GM12878 (cell line): ENCODE results near the gene PRMT3. TPM values are rescaled to one million over a fixed set of nuclear protein-coding genes. Genes with fewer than 3 reads are reported as not detected.

Experiments
- ATAC-seq: fragments of 200-7000 bp; cut with Tn5 transposase; 3 replicates; pipeline ENCODE4 v1.9.1; 2020; ENCODE audit warnings: mild to moderate bottlenecking, moderate library complexity
- BruUV-seq: library from RNA; stranded (reverse); fragments of 400-500 nt; replicated peaks from 2 replicates; lab custom pipeline; 2021; lab: Mats Ljungman, UMichigan
- CTCF ChIA-PET: fragments of 300-600 bp; sonication (Branson Sonifier 250); formaldehyde crosslinking; extraction: SDS; loops from one replicate; lab custom pipeline; 2021; ENCODE audit warnings: inconsistent platforms; lab: Yijun Ruan, JAX
- POLR2A ChIA-PET: fragments of 350-600 bp; formaldehyde crosslinking; extraction: SDS; loops from one replicate; lab custom pipeline; 2021; ENCODE audit warnings: inconsistent platforms; lab: Charles Lee
- RAD21 ChIA-PET: fragments of 300-600 bp; sonication (Branson Sonifier 250); formaldehyde crosslinking; loops from one replicate; lab custom pipeline; 2023; ENCODE audit warnings: antibody characterized with exemption; ENCODE audit not compliant: unreplicated experiment; lab: Charles Lee
- SMC1A ChIA-PET: fragments of 300-600 bp; sonication (Branson Sonifier 250); formaldehyde crosslinking; loops from one replicate; lab custom pipeline; 2023; ENCODE audit not compliant: unreplicated experiment, uncharacterized antibody; lab: Charles Lee
- DNase-seq: peaks from one replicate; pipeline ENCODE4 v3.0.0-alpha.2; 2011; ENCODE audit warnings: low read depth, low spot score
- FAIRE-seq: peaks from 3 replicates; lab custom pipeline; 2011; peaks lifted over from hg19 to GRCh38; lab: Jason Lieb, UNC
- H2AFZ ChIP-seq: 2 replicates; pipeline ENCODE4 v1.6.0; 2011; ENCODE audit warnings: low read depth, low read length, control low read depth; ENCODE audit not compliant: control insufficient read depth
- H3K27ac ChIP-seq: 2 replicates; pipeline ENCODE4 v1.5.1; 2011; ENCODE audit warnings: control low read depth; ENCODE audit not compliant: control insufficient read depth, insufficient read depth
- H3K27me3 ChIP-seq, 2 experiments: replicated peaks in 1 of 2; 2 replicates each; pipeline versions ENCODE4 v1.6.0 to v1.6.1; 2011; ENCODE audit warnings: low read length in 1 of 2; ENCODE audit not compliant: control insufficient read depth in 2 of 2, insufficient read depth in 2 of 2
- H3K36me3 ChIP-seq, 2 experiments: 2 replicates each; pipeline ENCODE4 v1.5.1; 2011; ENCODE audit warnings: low read length in 1 of 2; ENCODE audit not compliant: control insufficient read depth in 2 of 2, insufficient read depth in 2 of 2
- H3K4me1 ChIP-seq: 2 replicates; pipeline ENCODE4 v1.6.1; 2011; ENCODE audit warnings: mild to moderate bottlenecking, low read length, moderate library complexity, mixed read lengths; ENCODE audit not compliant: control insufficient read depth, insufficient read depth
- H3K4me2 ChIP-seq: 2 replicates; pipeline ENCODE4 v1.6.0; 2011; ENCODE audit warnings: control low read depth; ENCODE audit not compliant: control insufficient read depth, insufficient read depth
- H3K4me3 ChIP-seq: fragments of 200-600 bp; sonication (generic); 2 replicates; pipeline ENCODE4 v1.5.1; 2016
- H3K79me2 ChIP-seq: 2 replicates; pipeline ENCODE4 v1.6.0; 2011; ENCODE audit warnings: low read length; ENCODE audit not compliant: control insufficient read depth, insufficient read depth
- H3K9ac ChIP-seq: 2 replicates; pipeline ENCODE4 v1.8.0; 2011; ENCODE audit warnings: low read length, control low read depth, mixed read lengths; ENCODE audit not compliant: control insufficient read depth, insufficient read depth
- H3K9me3 ChIP-seq: replicated peaks from 3 replicates; pipeline ENCODE4 v1.5.1; 2011; ENCODE audit warnings: mild to moderate bottlenecking, low read length; ENCODE audit not compliant: control insufficient read depth, insufficient read depth
- H4K20me1 ChIP-seq: 2 replicates; pipeline ENCODE4 v1.6.0; 2011; ENCODE audit not compliant: control insufficient read depth, insufficient read depth
- BCL3 ChIP-seq: IDR thresholded peaks from 2 replicates; pipeline ENCODE4 v1.6.1; 2011; ENCODE audit warnings: borderline replicate concordance, low read depth, mild to moderate bottlenecking, moderate library complexity, low read length; ENCODE audit not compliant: insufficient read depth, poor library complexity, severe bottlenecking
- DPF2 ChIP-seq: fragments of 450-650 bp; IDR thresholded peaks from 2 replicates; pipeline ENCODE4 v1.6.1; 2017; ENCODE audit warnings: mild to moderate bottlenecking
- GATAD2B ChIP-seq: fragments of 450-650 bp; conservative IDR thresholded peaks from 2 replicates; pipeline ENCODE4 v1.6.1; 2017; ENCODE audit warnings: low read depth, mild to moderate bottlenecking, moderate library complexity
- NFIC ChIP-seq: IDR thresholded peaks from 2 replicates; pipeline ENCODE4 v1.6.1; 2012; ENCODE audit warnings: low read depth, mild to moderate bottlenecking, inconsistent platforms, low read length, moderate library complexity
- NFYA ChIP-seq: IDR thresholded peaks from 2 replicates; pipeline ENCODE4 v1.6.1; 2011; ENCODE audit warnings: low read depth, mild to moderate bottlenecking, low read length, improper control_type of control experiment, borderline replicate concordance
- PAX5 ChIP-seq: IDR thresholded peaks from 2 replicates; pipeline ENCODE4 v1.6.1; 2011; ENCODE audit warnings: low read depth, low read length, borderline replicate concordance
- POLR2A ChIP-seq: IDR thresholded peaks from 2 replicates; pipeline ENCODE4 v1.6.1; 2011; ENCODE audit warnings: low read depth, mild to moderate bottlenecking, low read length
- TCF3 ChIP-seq: IDR thresholded peaks from 2 replicates; pipeline ENCODE4 v1.6.1; 2012; ENCODE audit warnings: low read depth, mild to moderate bottlenecking, low read length, borderline replicate concordance; ENCODE audit not compliant: insufficient read depth
- ZZZ3 ChIP-seq: IDR thresholded peaks from 2 replicates; pipeline ENCODE4 v1.6.1; 2011; ENCODE audit warnings: low read depth; ENCODE audit not compliant: control insufficient read depth, insufficient read length
- WGBS: methylation state at CpG from one replicate; pipeline ENCODE4 v1.1.6; 2016; ENCODE audit warnings: low lambda C conversion rate; ENCODE audit not compliant: insufficient replicate concordance, insufficient coverage; ENCODE audit errors: missing lambda C conversion rate; 5-methylcytosine and 5-hydroxymethylcytosine counted together
- in situ Hi-C: fragments of 300-500 bp; cut with MboI; formaldehyde crosslinking; loops from 9 replicates; pipeline ENCODE4 v1.14.3; 2018; ENCODE audit warnings: mixed read lengths
- intact Hi-C: fragments of 100-400 bp; cut with micrococcal nuclease; formaldehyde crosslinking; loops from one replicate; pipeline ENCODE4 v1.14.2; 2022; ENCODE audit not compliant: unreplicated experiment
- polyA plus RNA-seq, 11 experiments: library from polyadenylated mRNA; depleted of rRNA in 4 of 11; unstranded in 6 of 11; stranded (reverse) in 5 of 11; fragments of >200 nt; fragmentation: Nextera tagmentation in 4 of 11; fragmentation: Illumina TruSeq in 1 of 11; extraction: Ambion mirVana in 4 of 11; extraction: Trizol in 1 of 11; gene quantifications; 1 replicate in 1 of 11; 2 replicates in 10 of 11; pipeline versions ENCODE4 v1.2.1 to v1.2.3, GENCODE V29; 2011 to 2016; ENCODE audit warnings: inconsistent platforms in 2 of 11, missing spikeins in 2 of 11, low read depth in 1 of 11
- total RNA-seq, 4 experiments: library from RNA; depleted of rRNA in 3 of 4; stranded (reverse); fragments of >200 nt in 3 of 4; fragmentation: Illumina TruSeq in 1 of 4; extraction: Trizol in 1 of 4; gene quantifications; 2 replicates each; pipeline versions ENCODE4 v1.2.1 to v1.2.3, GENCODE V29; 2013 to 2021

Gene PRMT3
- total and polyA plus RNA-seq, 10 of the 15 experiments (the other 5 are each of a cell fraction or from before 2014, with no cell fraction given) = 13.9 to 52.1 (median 27.7) TPM

GRCh38 chr11:20450829-20451228, 63.3 kb downstream of the PRMT3 start:
- ChIA-PET POLR2A (interaction anchor here (0.6 kb wide), 1 partner anchor 60 kb away, joined by 3 read pairs; no protein-coding TSS in a partner anchor), CTCF (interaction anchor here (1.2 to 1.3 kb wide), 2 partner anchors 61 to 318 kb away, joined by 3 read pairs; no protein-coding TSS in a partner anchor), RAD21 (no interaction called here), SMC1A (interaction anchor here (0.7 kb wide), 1 partner anchor 53 kb away, joined by 3 read pairs; no protein-coding TSS in a partner anchor)
- Histone ChIP-seq H3K27ac (no peak overlapping the region), H3K4me2 (no peak overlapping the region), H2AFZ (no peak overlapping the region), H3K36me3 (peaks cover 0 to 5% of the 10 kb centered on the region in 2 experiments; a peak in 3 of 4 replicates), H4K20me1 (no peaks in the 10 kb centered on the region), H3K4me3 (no peak overlapping the region), H3K4me1 (no peaks in the 10 kb centered on the region), H3K79me2 (no peaks in the 10 kb centered on the region), H3K9ac (no peak overlapping the region), H3K27me3 (no peaks in the 10 kb centered on the region), H3K9me3 (no peaks in the 10 kb centered on the region)
- no peak for TF ChIP-seq PAX5
- no peak for TF ChIP-seq ZZZ3
- TF ChIP-seq GATAD2B = no peak
- TF ChIP-seq NFYA = no peak
- no peak for TF ChIP-seq TCF3
- TF ChIP-seq BCL3 = no peak
- no peak for TF ChIP-seq DPF2
- TF ChIP-seq NFIC = no peak
- no peak for TF ChIP-seq POLR2A
- 62% methylated on average over 2 of the region's 2 CpGs for WGBS
- ATAC-seq (no peak), FAIRE-seq (no peak), DNase-seq (no peak)
- in situ Hi-C loops = no loop called here
- no TSS peak for BruUV-seq
- intact Hi-C loops = no loop called here
